Upper lobe of right lung (tissue), 1 donor: ENCODE results near the gene ZNF184. TPM values are rescaled to one million over a fixed set of nuclear protein-coding genes. Genes with fewer than 3 reads are reported as not detected.

Source experiments
- ATAC-seq: fragments of 200-7000 bp; cut with Tn5 transposase; one replicate; pipeline ENCODE4 v1.9.1; 2020; ENCODE audit warnings: mild to moderate bottlenecking, moderate library complexity
- DNase-seq: peaks from one replicate; pipeline ENCODE4 v3.0.0-alpha.2; 2020
- H3K27ac ChIP-seq: fragments of 200-600 bp; one replicate; pipeline ENCODE4 v1.8.0; 2022
- H3K27me3 ChIP-seq: fragments of 200-600 bp; one replicate; pipeline ENCODE4 v1.8.0; 2022; ENCODE audit warnings: mild to moderate bottlenecking
- H3K36me3 ChIP-seq: fragments of 200-600 bp; one replicate; pipeline ENCODE4 v1.8.0; 2022
- H3K4me1 ChIP-seq: fragments of 200-600 bp; one replicate; pipeline ENCODE4 v1.8.0; 2022
- H3K4me3 ChIP-seq: fragments of 200-600 bp; one replicate; pipeline ENCODE4 v1.8.0; 2022; ENCODE audit warnings: mild to moderate bottlenecking
- H3K9me3 ChIP-seq: fragments of 200-600 bp; one replicate; pipeline ENCODE4 v1.8.0; 2022
- intact Hi-C: fragments of 100-400 bp; cut with DNase I; formaldehyde crosslinking; loops from one replicate; pipeline ENCODE4 v1.11.0; 2022
- total RNA-seq: library from RNA; stranded (reverse); fragmentation: NEBNext Ultra II Directional; extraction: Animal tissue kit (Norgen Biotek cat#: 25700); gene quantifications from one replicate; pipeline ENCODE4 v1.2.1, GENCODE V29; 2021
- TF ChIP-seq, protein P1 (sequence below): fragments of 200-600 bp; IDR thresholded peaks from one replicate; pipeline ENCODE4 v1.8.0; 2022; ENCODE audit warnings: antibody characterized with exemption
- donor health status: DM: no; HTN: yes; CAD: no; lungs with severe emphysema.

ZNF184 gene
- total RNA-seq, 1 donor from 2014 or later = 6.8 TPM

GRCh38 chr6:27477318-27478013 lies 4.6 kb upstream of the ZNF184 start:
- intact Hi-C loops = no loop called here
- no peaks in the 10 kb centered on the region for H3K27me3 ChIP-seq
- H3K4me1 ChIP-seq = no peaks in the 10 kb centered on the region
- H3K27ac ChIP-seq = peak overlapping the region; percentile 99
- H3K36me3 ChIP-seq = no peaks in the 10 kb centered on the region
- DNase-seq (no peak), ATAC-seq (no peak)
- H3K9me3 ChIP-seq = no peaks in the 10 kb centered on the region
- peak overlapping the region; percentile 85 for H3K4me3 ChIP-seq
- TF ChIP-seq, protein P1, sequence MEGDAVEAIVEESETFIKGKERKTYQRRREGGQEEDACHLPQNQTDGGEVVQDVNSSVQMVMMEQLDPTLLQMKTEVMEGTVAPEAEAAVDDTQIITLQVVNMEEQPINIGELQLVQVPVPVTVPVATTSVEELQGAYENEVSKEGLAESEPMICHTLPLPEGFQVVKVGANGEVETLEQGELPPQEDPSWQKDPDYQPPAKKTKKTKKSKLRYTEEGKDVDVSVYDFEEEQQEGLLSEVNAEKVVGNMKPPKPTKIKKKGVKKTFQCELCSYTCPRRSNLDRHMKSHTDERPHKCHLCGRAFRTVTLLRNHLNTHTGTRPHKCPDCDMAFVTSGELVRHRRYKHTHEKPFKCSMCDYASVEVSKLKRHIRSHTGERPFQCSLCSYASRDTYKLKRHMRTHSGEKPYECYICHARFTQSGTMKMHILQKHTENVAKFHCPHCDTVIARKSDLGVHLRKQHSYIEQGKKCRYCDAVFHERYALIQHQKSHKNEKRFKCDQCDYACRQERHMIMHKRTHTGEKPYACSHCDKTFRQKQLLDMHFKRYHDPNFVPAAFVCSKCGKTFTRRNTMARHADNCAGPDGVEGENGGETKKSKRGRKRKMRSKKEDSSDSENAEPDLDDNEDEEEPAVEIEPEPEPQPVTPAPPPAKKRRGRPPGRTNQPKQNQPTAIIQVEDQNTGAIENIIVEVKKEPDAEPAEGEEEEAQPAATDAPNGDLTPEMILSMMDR = no peak

DNA sequence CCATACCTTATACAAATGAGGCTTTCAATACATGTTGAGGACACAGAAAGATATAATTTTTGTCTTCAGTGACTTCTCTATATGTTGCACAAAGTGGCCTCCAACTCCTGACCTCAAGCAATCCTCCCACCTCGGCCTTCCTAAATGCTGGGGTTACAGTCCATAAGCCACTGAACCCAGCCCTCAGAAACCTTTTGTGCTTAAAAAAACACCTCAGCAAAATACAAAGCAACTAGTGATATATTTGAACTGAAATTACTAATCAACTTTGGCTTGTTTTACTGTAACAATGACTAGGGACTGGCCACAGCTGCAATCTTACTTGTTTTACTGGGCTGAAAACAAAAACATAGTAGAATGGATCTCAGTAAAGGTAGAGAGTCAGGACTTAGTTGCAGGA lies 3.2 kb upstream of the ZNF184 start:
- Histone ChIP-seq H3K27me3 (no peaks in the 10 kb centered on the region), H3K4me1 (peaks cover 11% of the 10 kb centered on the region), H3K36me3 (no peaks in the 10 kb centered on the region), H3K9me3 (no peaks in the 10 kb centered on the region), H3K27ac (no peak overlapping the region), H3K4me3 (no peak overlapping the region)
- no peak for DNase-seq
- no peak for ATAC-seq
- TF ChIP-seq, protein P1 = no peak
- intact Hi-C loops = no loop called here

DNA sequence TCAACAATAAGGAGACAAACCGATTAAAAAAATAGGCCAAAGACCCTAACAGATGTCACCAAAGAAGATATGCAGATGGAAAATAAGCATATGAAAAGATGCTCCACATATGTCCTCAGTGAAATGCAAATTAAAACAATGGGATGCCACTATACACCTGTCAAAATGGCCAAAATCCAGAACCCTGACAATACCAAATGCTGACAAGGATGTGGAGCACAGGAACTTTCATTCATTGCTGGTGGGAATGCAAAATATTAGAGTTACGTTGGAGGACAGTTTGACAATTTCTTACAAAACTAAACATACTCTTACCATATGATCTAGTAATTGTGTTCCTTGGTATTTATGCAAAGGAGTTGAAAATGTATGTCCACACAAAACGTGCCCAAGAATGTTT lies 1.8 kb upstream of the ZNF184 start:
- H3K27me3 ChIP-seq = no peaks in the 10 kb centered on the region
- intact Hi-C loops = no loop called here
- H3K4me3 ChIP-seq = no peak overlapping the region
- H3K27ac ChIP-seq = no peak overlapping the region
- DNase-seq = no peak
- no peaks in the 10 kb centered on the region for H3K36me3 ChIP-seq
- H3K9me3 ChIP-seq = no peaks in the 10 kb centered on the region
- TF ChIP-seq, protein P1 = no peak
- no peak for ATAC-seq
- H3K4me1 ChIP-seq = peaks cover 18% of the 10 kb centered on the region

DNA sequence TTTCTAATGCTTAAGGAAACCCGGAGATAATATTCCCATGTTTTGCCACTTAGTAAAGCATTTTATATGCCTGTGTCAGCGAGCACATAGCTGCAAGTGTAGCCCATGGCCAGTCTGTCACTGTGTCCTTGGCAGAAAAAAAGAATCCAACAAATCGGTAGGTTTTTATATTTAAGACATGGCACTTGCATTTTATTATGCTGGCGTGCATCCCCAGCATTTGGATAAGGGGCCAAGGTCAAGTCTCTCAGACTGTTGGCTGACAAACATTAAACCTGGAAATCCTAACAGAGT lies 1.2 kb upstream of the ZNF184 start:
- Histone ChIP-seq H3K4me1 (peaks cover 18% of the 10 kb centered on the region), H3K9me3 (no peaks in the 10 kb centered on the region), H3K4me3 (no peak overlapping the region), H3K27ac (no peak overlapping the region), H3K36me3 (peaks cover 5% of the 10 kb centered on the region), H3K27me3 (no peaks in the 10 kb centered on the region)
- TF ChIP-seq, protein P1 = no peak
- no peak for DNase-seq
- intact Hi-C loops = no loop called here
- no peak for ATAC-seq

- peak; percentile 48 for ATAC-seq
Measured at GRCh38 chr6:27472182-27472616, 706 bp downstream of the ZNF184 start.

More at GRCh38 chr6:27472182-27472616, 706 bp downstream of the ZNF184 start:
- H3K4me1 ChIP-seq = peaks cover 18% of the 10 kb centered on the region
- DNase-seq = no peak
- peaks cover 21% of the 10 kb centered on the region for H3K36me3 ChIP-seq
- intact Hi-C loops = no loop called here
- no peaks in the 10 kb centered on the region for H3K27me3 ChIP-seq
- H3K27ac ChIP-seq = peak overlapping the region; percentile 93
- H3K4me3 ChIP-seq = peak overlapping the region; percentile 85
- no peaks in the 10 kb centered on the region for H3K9me3 ChIP-seq
- TF ChIP-seq, protein P1 = no peak
